ENCODE measurements around the gene CAMK2N1. TPM values are rescaled to one million over a fixed set of nuclear protein-coding genes. Genes with fewer than 3 reads are reported as not detected.

The CAMK2N1 gene
- total RNA-seq, 1 donor from 2014 or later: 1.9 TPM

GRCh38 chr1:20472121-20472520 lies 13.9 kb downstream of the CAMK2N1 start:
- Mint-ChIP-seq H3K36me3 (ENCODE audit: low read depth) (no peaks in the 10 kb centered on the region), H3K4me1 (ENCODE audit: low read depth) (no peaks in the 10 kb centered on the region), H3K27ac (no peak overlapping the region), H3K27me3 (ENCODE audit: insufficient read depth) (peaks cover 47% of the 10 kb centered on the region), H3K4me3 (no peak overlapping the region), H3K9me3 (no peaks in the 10 kb centered on the region)
- no peak for DNase-seq (ENCODE audit: low spot score)
- intact Hi-C loops (cut with micrococcal nuclease): no loop called here

- H3K4me1 Mint-ChIP-seq (ENCODE audit: low read depth): no peaks in the 10 kb centered on the region
- no peak for DNase-seq (ENCODE audit: low spot score)
- H3K9me3 Mint-ChIP-seq: no peaks in the 10 kb centered on the region
- intact Hi-C loops (cut with micrococcal nuclease): no loop called here
- H3K36me3 Mint-ChIP-seq (ENCODE audit: low read depth): no peaks in the 10 kb centered on the region
- H3K4me3 Mint-ChIP-seq: no peak overlapping the region
- peaks cover 35% of the 10 kb centered on the region for H3K27me3 Mint-ChIP-seq (ENCODE audit: insufficient read depth)
- H3K27ac Mint-ChIP-seq: no peak overlapping the region
Measured at GRCh38 chr1:20470194-20470593, 15.8 kb downstream of the CAMK2N1 start.

- H3K4me3 Mint-ChIP-seq: no peak overlapping the region
- intact Hi-C loops (cut with micrococcal nuclease): no loop called here
- no peak for DNase-seq (ENCODE audit: low spot score)
- H3K27ac Mint-ChIP-seq: no peak overlapping the region
- H3K27me3 Mint-ChIP-seq (ENCODE audit: insufficient read depth): peaks cover 28% of the 10 kb centered on the region
- no peaks in the 10 kb centered on the region for H3K9me3 Mint-ChIP-seq
- H3K36me3 Mint-ChIP-seq (ENCODE audit: low read depth): no peaks in the 10 kb centered on the region
- H3K4me1 Mint-ChIP-seq (ENCODE audit: low read depth): no peaks in the 10 kb centered on the region
Measured at GRCh38 chr1:20469406-20470076, 16.5 kb downstream of the CAMK2N1 start.

GRCh38 chr1:20466273-20466672 lies 19.7 kb downstream of the CAMK2N1 start:
- peaks cover 11% of the 10 kb centered on the region for H3K27me3 Mint-ChIP-seq (ENCODE audit: insufficient read depth)
- H3K4me1 Mint-ChIP-seq (ENCODE audit: low read depth): no peaks in the 10 kb centered on the region
- intact Hi-C loops (cut with micrococcal nuclease): no loop called here

GRCh38 chr1:20465187-20465586 lies 20.8 kb downstream of the CAMK2N1 start:
- no peaks in the 10 kb centered on the region for H3K36me3 Mint-ChIP-seq (ENCODE audit: low read depth)
- H3K4me1 Mint-ChIP-seq (ENCODE audit: low read depth): no peaks in the 10 kb centered on the region
- no peak overlapping the region for H3K4me3 Mint-ChIP-seq
- no peaks in the 10 kb centered on the region for H3K9me3 Mint-ChIP-seq
- peaks cover 14% of the 10 kb centered on the region for H3K27me3 Mint-ChIP-seq (ENCODE audit: insufficient read depth)
- no peak overlapping the region for H3K27ac Mint-ChIP-seq
- intact Hi-C loops (cut with micrococcal nuclease): no loop called here
- DNase-seq (ENCODE audit: low spot score): no peak

More at GRCh38 chr1:20466273-20466672, 19.7 kb downstream of the CAMK2N1 start:
- Mint-ChIP-seq H3K4me3 (no peak overlapping the region), H3K9me3 (no peaks in the 10 kb centered on the region), H3K36me3 (ENCODE audit: low read depth) (no peaks in the 10 kb centered on the region), H3K27ac (no peak overlapping the region)
- no peak for DNase-seq (ENCODE audit: low spot score)

- no peak overlapping the region for H3K4me3 Mint-ChIP-seq
- intact Hi-C loops (cut with micrococcal nuclease): no loop called here
- H3K9me3 Mint-ChIP-seq: no peaks in the 10 kb centered on the region
- peaks cover 10% of the 10 kb centered on the region for H3K27me3 Mint-ChIP-seq (ENCODE audit: insufficient read depth)
- no peak for DNase-seq (ENCODE audit: low spot score)
- no peaks in the 10 kb centered on the region for H3K36me3 Mint-ChIP-seq (ENCODE audit: low read depth)
- no peak overlapping the region for H3K27ac Mint-ChIP-seq
- H3K4me1 Mint-ChIP-seq (ENCODE audit: low read depth): no peaks in the 10 kb centered on the region
Measured at GRCh38 chr1:20463502-20463901, 22.5 kb downstream of the CAMK2N1 start.

GRCh38 chr1:20462397-20462796 lies 23.6 kb downstream of the CAMK2N1 start:
- no peak overlapping the region for H3K4me3 Mint-ChIP-seq
- H3K36me3 Mint-ChIP-seq (ENCODE audit: low read depth): no peaks in the 10 kb centered on the region
- no peaks in the 10 kb centered on the region for H3K4me1 Mint-ChIP-seq (ENCODE audit: low read depth)
- no peak overlapping the region for H3K27ac Mint-ChIP-seq
- DNase-seq (ENCODE audit: low spot score): no peak
- no peaks in the 10 kb centered on the region for H3K9me3 Mint-ChIP-seq
- peaks cover 10% of the 10 kb centered on the region for H3K27me3 Mint-ChIP-seq (ENCODE audit: insufficient read depth)
- intact Hi-C loops (cut with micrococcal nuclease): no loop called here

GRCh38 chr1:20458717-20459116 lies 27.3 kb downstream of the CAMK2N1 start:
- Mint-ChIP-seq H3K4me1 (ENCODE audit: low read depth) (no peaks in the 10 kb centered on the region), H3K36me3 (ENCODE audit: low read depth) (no peaks in the 10 kb centered on the region), H3K27me3 (ENCODE audit: insufficient read depth) (peaks cover 15% of the 10 kb centered on the region), H3K4me3 (no peak overlapping the region), H3K27ac (no peak overlapping the region), H3K9me3 (no peaks in the 10 kb centered on the region)
- DNase-seq (ENCODE audit: low spot score): no peak
- intact Hi-C loops (cut with micrococcal nuclease): no loop called here

- Mint-ChIP-seq H3K9me3 (no peaks in the 10 kb centered on the region), H3K4me1 (ENCODE audit: low read depth) (no peaks in the 10 kb centered on the region), H3K27me3 (ENCODE audit: insufficient read depth) (peaks cover 13% of the 10 kb centered on the region), H3K36me3 (ENCODE audit: low read depth) (no peaks in the 10 kb centered on the region), H3K27ac (no peak overlapping the region), H3K4me3 (no peak overlapping the region)
- DNase-seq (ENCODE audit: low spot score): no peak
- intact Hi-C loops (cut with micrococcal nuclease): no loop called here
Measured at GRCh38 chr1:20454004-20454403, 32.0 kb downstream of the CAMK2N1 start.

GRCh38 chr1:20449735-20450311 lies 36.2 kb downstream of the CAMK2N1 start:
- H3K4me3 Mint-ChIP-seq: no peak overlapping the region
- H3K27me3 Mint-ChIP-seq (ENCODE audit: insufficient read depth): peaks cover 4% of the 10 kb centered on the region
- no peak overlapping the region for H3K27ac Mint-ChIP-seq
- no peaks in the 10 kb centered on the region for H3K4me1 Mint-ChIP-seq (ENCODE audit: low read depth)
- no peaks in the 10 kb centered on the region for H3K9me3 Mint-ChIP-seq
- no peak for DNase-seq (ENCODE audit: low spot score)
- no peaks in the 10 kb centered on the region for H3K36me3 Mint-ChIP-seq (ENCODE audit: low read depth)
- intact Hi-C loops (cut with micrococcal nuclease): no loop called here

- H3K4me3 Mint-ChIP-seq: no peak overlapping the region
- no peaks in the 10 kb centered on the region for H3K9me3 Mint-ChIP-seq
- intact Hi-C loops (cut with micrococcal nuclease): no loop called here
- H3K36me3 Mint-ChIP-seq (ENCODE audit: low read depth): no peaks in the 10 kb centered on the region
- H3K27ac Mint-ChIP-seq: no peak overlapping the region
- DNase-seq (ENCODE audit: low spot score): no peak
- H3K4me1 Mint-ChIP-seq (ENCODE audit: low read depth): no peaks in the 10 kb centered on the region
- H3K27me3 Mint-ChIP-seq (ENCODE audit: insufficient read depth): peaks cover 4% of the 10 kb centered on the region
Measured at GRCh38 chr1:20448671-20449071, 37.3 kb downstream of the CAMK2N1 start.

- Mint-ChIP-seq H3K27ac (no peak overlapping the region), H3K4me3 (no peak overlapping the region), H3K9me3 (no peaks in the 10 kb centered on the region), H3K36me3 (ENCODE audit: low read depth) (no peaks in the 10 kb centered on the region), H3K4me1 (ENCODE audit: low read depth) (no peaks in the 10 kb centered on the region), H3K27me3 (ENCODE audit: insufficient read depth) (peaks cover 4% of the 10 kb centered on the region)
- no peak for DNase-seq (ENCODE audit: low spot score)
- intact Hi-C loops (cut with micrococcal nuclease): no loop called here
Measured at GRCh38 chr1:20447794-20448193, 38.2 kb downstream of the CAMK2N1 start.

GRCh38 chr1:20446796-20447195 lies 39.2 kb downstream of the CAMK2N1 start:
- intact Hi-C loops (cut with micrococcal nuclease): no loop called here
- no peak for DNase-seq (ENCODE audit: low spot score)
- Mint-ChIP-seq H3K27ac (no peak overlapping the region), H3K27me3 (ENCODE audit: insufficient read depth) (peaks cover 4% of the 10 kb centered on the region), H3K9me3 (no peaks in the 10 kb centered on the region), H3K36me3 (ENCODE audit: low read depth) (no peaks in the 10 kb centered on the region), H3K4me3 (no peak overlapping the region), H3K4me1 (ENCODE audit: low read depth) (no peaks in the 10 kb centered on the region)

GRCh38 chr1:20445956-20446355 lies 40.1 kb downstream of the CAMK2N1 start:
- intact Hi-C loops (cut with micrococcal nuclease): no loop called here
- no peak overlapping the region for H3K27ac Mint-ChIP-seq
- peaks cover 1% of the 10 kb centered on the region for H3K27me3 Mint-ChIP-seq (ENCODE audit: insufficient read depth)
- no peaks in the 10 kb centered on the region for H3K4me1 Mint-ChIP-seq (ENCODE audit: low read depth)
- DNase-seq (ENCODE audit: low spot score): no peak
- H3K9me3 Mint-ChIP-seq: no peaks in the 10 kb centered on the region
- H3K36me3 Mint-ChIP-seq (ENCODE audit: low read depth): no peaks in the 10 kb centered on the region
- no peak overlapping the region for H3K4me3 Mint-ChIP-seq

All from activated T-helper 1 cell treated with anti-CD3 and anti-CD28 coated beads, Interleukin-12 subunit alpha, Interleukin-12 subunit beta, Interleukin-2, Interleukin-4 antibody, amounts not matched to agents 30 ng/mL and 10 ng/mL and 1 ng/mL, durations not matched to agents 14 hours and 24 hours and 36 hours (primary cell).